Measurements from ENCODE around the gene ASPG.

The ASPG gene

GRCh38 chr14:104093366-104094055, 8.0 kb downstream of the ASPG start:
- no peak for DNase-seq (ENCODE audit: low read depth in 3 of 3)

- DNase-seq (ENCODE audit: low read depth in 3 of 3): no peak
Observed at GRCh38 chr14:104094056-104094708, 8.7 kb downstream of the ASPG start.

GRCh38 chr14:104094709-104095425, 9.4 kb downstream of the ASPG start:
- DNase-seq (ENCODE audit: low read depth in 3 of 3): peak; percentile 46 to 69 (median 51)

GRCh38 chr14:104095426-104096310, 10.2 kb downstream of the ASPG start:
- no peak for DNase-seq (ENCODE audit: low read depth in 3 of 3)

- no peak for DNase-seq (ENCODE audit: low read depth in 3 of 3)
Observed at GRCh38 chr14:104096318-104096717, 10.8 kb downstream of the ASPG start.

GRCh38 chr14:104096751-104097700, 11.5 kb downstream of the ASPG start:
- DNase-seq (ENCODE audit: low read depth in 3 of 3): no peak

- no peak for DNase-seq (ENCODE audit: low read depth in 3 of 3)
Observed at GRCh38 chr14:104098272-104099095, 13.0 kb downstream of the ASPG start.

GRCh38 chr14:104099096-104100041, 13.9 kb downstream of the ASPG start:
- DNase-seq (ENCODE audit: low read depth in 3 of 3): no peak

- no peak for DNase-seq (ENCODE audit: low read depth in 3 of 3)
Observed at GRCh38 chr14:104100171-104101085, 14.9 kb downstream of the ASPG start.

GRCh38 chr14:104101086-104101621, 15.7 kb downstream of the ASPG start:
- no peak for DNase-seq (ENCODE audit: low read depth in 3 of 3)

- DNase-seq (ENCODE audit: low read depth in 3 of 3): no peak
Observed at GRCh38 chr14:104101651-104102281, 16.3 kb downstream of the ASPG start.

GRCh38 chr14:104102282-104102914, 16.9 kb downstream of the ASPG start:
- no peak for DNase-seq (ENCODE audit: low read depth in 3 of 3)

- no peak for DNase-seq (ENCODE audit: low read depth in 3 of 3)
Observed at GRCh38 chr14:104103061-104103445, 17.6 kb downstream of the ASPG start.

GRCh38 chr14:104103446-104104075, 18.1 kb downstream of the ASPG start:
- DNase-seq (ENCODE audit: low read depth in 3 of 3): no peak

- no peak for DNase-seq (ENCODE audit: low read depth in 3 of 3)
Observed at GRCh38 chr14:104104076-104104901, 18.8 kb downstream of the ASPG start.

All from stimulated activated CD4-positive, alpha-beta T cell treated with anti-CD3 and anti-CD28 coated beads, TNF-alpha, amount 100 ng/mL, for 4 hours (primary cell).